OCI-LY7 (cell line): ENCODE results near the gene KIF1B. TPM values are rescaled to one million over a fixed set of nuclear protein-coding genes. Genes with fewer than 3 reads are reported as not detected.

Experiments used
- BruUV-seq: library from RNA; stranded (reverse); fragments of 400-500 nt; replicated peaks from 2 replicates; lab custom pipeline; 2021; lab: Mats Ljungman, UMichigan
- CTCF ChIA-PET: fragments of 300-600 bp; sonication (Branson Sonifier 250); formaldehyde crosslinking; loops from one replicate; lab custom pipeline; 2022; ENCODE audit warnings: antibody characterized with exemption; ENCODE audit not compliant: unreplicated experiment; lab: Charles Lee
- POLR2A ChIA-PET: fragments of 300-600 bp; sonication (Branson Sonifier 250); formaldehyde crosslinking; loops from one replicate; lab custom pipeline; 2022; ENCODE audit warnings: antibody characterized with exemption; lab: Charles Lee
- DNase-seq: peaks from one replicate; pipeline ENCODE4 v3.0.0-alpha.2; 2015; ENCODE audit warnings: low spot score
- H2AFZ ChIP-seq: fragments of 200-600 bp; sonication (generic), shearing (Covaris generic); 2 replicates; pipeline ENCODE4 v1.6.1; 2014; ENCODE audit warnings: mild to moderate bottlenecking, antibody characterized with exemption, low read length, moderate library complexity
- H3K27ac ChIP-seq: fragments of 200-600 bp; sonication (generic); 2 replicates; pipeline ENCODE4 v1.5.1; 2014; ENCODE audit warnings: mixed run types, low read depth, mild to moderate bottlenecking, moderate library complexity, low read length, inconsistent platforms; ENCODE audit not compliant: poor library complexity, severe bottlenecking
- H3K36me3 ChIP-seq: fragments of 200-600 bp; sonication (generic); 2 replicates; pipeline ENCODE4 v1.6.1; 2014; ENCODE audit warnings: mild to moderate bottlenecking, antibody characterized with exemption, low read length, moderate library complexity, mixed read lengths; ENCODE audit not compliant: insufficient read depth
- H3K4me1 ChIP-seq: fragments of 200-600 bp; sonication (generic); 2 replicates; pipeline ENCODE4 v1.5.1; 2014; ENCODE audit warnings: mild to moderate bottlenecking, low read length; ENCODE audit not compliant: insufficient read depth, poor library complexity, severe bottlenecking
- H3K4me2 ChIP-seq: fragments of 200-600 bp; sonication (generic); 2 replicates; pipeline ENCODE4 v1.6.1; 2014; ENCODE audit warnings: mild to moderate bottlenecking, low read length
- H3K4me3 ChIP-seq: fragments of 200-600 bp; sonication (generic); 2 replicates; pipeline ENCODE4 v1.5.1; 2014; ENCODE audit warnings: mild to moderate bottlenecking, low read depth, low read length; ENCODE audit not compliant: poor library complexity, severe bottlenecking
- H3K79me2 ChIP-seq: fragments of 200-600 bp; sonication (generic); 2 replicates; pipeline ENCODE4 v1.6.1; 2016; ENCODE audit warnings: low read depth, mild to moderate bottlenecking, low read length, moderate library complexity, mixed read lengths; ENCODE audit not compliant: insufficient read depth
- H3K9me2 ChIP-seq: fragments of 200-600 bp; sonication (generic); 2 replicates; pipeline ENCODE4 v1.6.1; 2016; ENCODE audit warnings: mild to moderate bottlenecking, low read length, mixed read lengths; ENCODE audit not compliant: insufficient read depth
- H3K9me3 ChIP-seq: fragments of 200-600 bp; sonication (generic); 2 replicates; pipeline ENCODE4 v1.6.1; 2014; ENCODE audit warnings: mild to moderate bottlenecking, mixed run types, low read length, mixed read lengths
- H4K20me1 ChIP-seq: fragments of 200-600 bp; sonication (generic); 2 replicates; pipeline ENCODE4 v1.6.1; 2014; ENCODE audit warnings: mild to moderate bottlenecking, antibody characterized with exemption, low read length, moderate library complexity, mixed read lengths; ENCODE audit not compliant: insufficient read depth
- CTCF ChIP-seq: fragments of 200-600 bp; sonication (generic); conservative IDR thresholded peaks from 2 replicates; pipeline ENCODE4 v1.5.1; 2014; ENCODE audit warnings: mild to moderate bottlenecking, antibody characterized with exemption, low read length, moderate library complexity, mixed read lengths
- EZH2phosphoT487 ChIP-seq: fragments of 200-600 bp; sonication (generic); IDR thresholded peaks from 2 replicates; pipeline ENCODE4 v1.6.1; 2018; ENCODE audit warnings: low read depth, borderline replicate concordance, mild to moderate bottlenecking, mixed run types, antibody characterized with exemption, low read length, moderate library complexity, mixed read lengths
- intact Hi-C: fragments of 100-400 bp; cut with micrococcal nuclease; formaldehyde crosslinking; loops from one replicate; pipeline ENCODE4 v1.10.0; 2022; ENCODE audit not compliant: unreplicated experiment
- total RNA-seq, 2 experiments: library from RNA; depleted of rRNA in 1 of 2; stranded (reverse); fragments of >200 nt in 1 of 2; shearing (Covaris generic) in 1 of 2; gene quantifications; 2 replicates each; pipeline ENCODE4 v1.2.3, GENCODE V29; 2014 to 2022

Gene KIF1B
- total RNA-seq, 2 experiments from 2014 or later: 3.8 to 4.8 TPM

- no peaks in the 10 kb centered on the region for H3K36me3 ChIP-seq
- DNase-seq: no peak
- H2AFZ ChIP-seq: no peak overlapping the region
- no peaks in the 10 kb centered on the region for H4K20me1 ChIP-seq
- no peak overlapping the region for H3K4me2 ChIP-seq
- no peaks in the 10 kb centered on the region for H3K4me1 ChIP-seq
- no peaks in the 10 kb centered on the region for H3K9me2 ChIP-seq
- BruUV-seq: no TSS peak
- intact Hi-C loops: no loop called here
- ChIA-PET CTCF (no interaction called here), POLR2A (no interaction called here)
- TF ChIP-seq CTCF: no peak
- TF ChIP-seq EZH2phosphoT487: no peak
- no peaks in the 10 kb centered on the region for H3K9me3 ChIP-seq
- no peak overlapping the region for H3K4me3 ChIP-seq
- H3K79me2 ChIP-seq: no peaks in the 10 kb centered on the region
- no peak overlapping the region for H3K27ac ChIP-seq
Observed at GRCh38 chr1:10245674-10246073, 35.3 kb downstream of the KIF1B start.

- no peak overlapping the region for H3K4me2 ChIP-seq
- no peaks in the 10 kb centered on the region for H3K9me2 ChIP-seq
- ChIA-PET POLR2A (no interaction called here), CTCF (no interaction called here)
- H3K27ac ChIP-seq: no peak overlapping the region
- H2AFZ ChIP-seq: no peak overlapping the region
- TF ChIP-seq EZH2phosphoT487: no peak
- no peak for TF ChIP-seq CTCF
- H4K20me1 ChIP-seq: no peaks in the 10 kb centered on the region
- no peak for DNase-seq
- no TSS peak for BruUV-seq
- intact Hi-C loops: no loop called here
- H3K4me3 ChIP-seq: no peak overlapping the region
- H3K79me2 ChIP-seq: no peaks in the 10 kb centered on the region
- no peaks in the 10 kb centered on the region for H3K4me1 ChIP-seq
- H3K36me3 ChIP-seq: no peaks in the 10 kb centered on the region
- H3K9me3 ChIP-seq: no peaks in the 10 kb centered on the region
Observed at GRCh38 chr1:10249808-10250457, 39.6 kb downstream of the KIF1B start.

- no peaks in the 10 kb centered on the region for H4K20me1 ChIP-seq
- no TSS peak for BruUV-seq
Observed at GRCh38 chr1:10250663-10251062, 40.3 kb downstream of the KIF1B start.

More at GRCh38 chr1:10250663-10251062, 40.3 kb downstream of the KIF1B start:
- CTCF ChIA-PET: no interaction called here
- intact Hi-C loops: no loop called here
- no peak overlapping the region for H3K4me2 ChIP-seq
- TF ChIP-seq CTCF (no peak), EZH2phosphoT487 (no peak)
- H3K4me1 ChIP-seq: no peaks in the 10 kb centered on the region
- no peaks in the 10 kb centered on the region for H3K9me3 ChIP-seq
- no peak overlapping the region for H3K4me3 ChIP-seq
- no peak for DNase-seq
- POLR2A ChIA-PET: interaction anchor here (0.6 to 0.7 kb wide), 4 partner anchors 18 to 1031 kb away, joined by 3 to 7 read pairs (median 4); no protein-coding TSS in a partner anchor
- H3K9me2 ChIP-seq: no peaks in the 10 kb centered on the region
- H2AFZ ChIP-seq: no peak overlapping the region
- H3K79me2 ChIP-seq: no peaks in the 10 kb centered on the region
- no peak overlapping the region for H3K27ac ChIP-seq
- no peaks in the 10 kb centered on the region for H3K36me3 ChIP-seq
